HCT116 (cell line): ENCODE data around the gene TAMALIN. TPM values are rescaled to one million over a fixed set of nuclear protein-coding genes. Genes with fewer than 3 reads are reported as not detected.
A peak's percentile ranks its signal among the peaks of the same experiment; 100 is the strongest.

Experiments used
- ATAC-seq: fragments of 200-7000 bp; cut with Tn5 transposase; 2 replicates; pipeline ENCODE4 v1.9.1; 2020; ENCODE audit warnings: mild to moderate bottlenecking, moderate library complexity
- BruUV-seq: library from RNA; stranded (reverse); fragments of 400-500 nt; replicated peaks from 2 replicates; lab custom pipeline; 2021; lab: Mats Ljungman, UMichigan
- CTCF ChIA-PET: fragments of 300-600 bp; sonication (Branson Sonifier 250); formaldehyde crosslinking; loops from one replicate; lab custom pipeline; 2021; ENCODE audit warnings: antibody characterized with exemption; lab: Charles Lee
- POLR2A ChIA-PET: fragments of 300-600, 350-600 bp; sonication (Branson Sonifier 250); formaldehyde crosslinking; loops from one replicate; lab custom pipeline; 2021; ENCODE audit warnings: antibody characterized with exemption; lab: Charles Lee
- RAD21 ChIA-PET, 2 experiments: fragments of 300-600 bp; sonication (Branson Sonifier 250); formaldehyde crosslinking; loops; one replicate each; lab custom pipeline; 2023; ENCODE audit warnings: low total read pairs in 2 of 2; ENCODE audit not compliant: uncharacterized antibody in 2 of 2, unreplicated experiment in 2 of 2, low non-redundant PET in 1 of 2; lab: Charles Lee
- DNase-seq: peaks from one replicate; pipeline ENCODE4 v3.0.0-alpha.2; 2010; ENCODE audit warnings: low read depth, low spot score
- H2AFZ ChIP-seq: fragments of 200-600 bp; shearing (Covaris generic), sonication (generic); 2 replicates; pipeline ENCODE4 v1.6.1; 2017; ENCODE audit warnings: low read depth, mixed run types, mixed read lengths, antibody characterized with exemption, low read length; ENCODE audit not compliant: poor library complexity, severe bottlenecking
- H3K27ac ChIP-seq: 2 replicates; pipeline ENCODE4 v1.5.1; 2012; ENCODE audit warnings: low read depth, low read length
- H3K27me3 ChIP-seq: fragments of 200-600 bp; sonication (generic); 2 replicates; pipeline ENCODE4 v1.6.1; 2016; ENCODE audit warnings: mixed run types, low read length, mixed read lengths; ENCODE audit not compliant: insufficient read depth
- H3K36me3 ChIP-seq, 2 experiments: fragments of 200-500 bp in 1 of 2; fragments of 200-600 bp in 1 of 2; sonication (Bioruptor generic) in 1 of 2; sonication (generic) in 1 of 2; 2 replicates each; pipeline versions ENCODE4 v1.5.1 to v1.6.1; 2014 to 2016; ENCODE audit warnings: low read length in 2 of 2, inconsistent platforms in 1 of 2, mixed read lengths in 1 of 2, mixed run types in 1 of 2; ENCODE audit not compliant: insufficient read depth in 2 of 2, control insufficient read depth in 1 of 2
- H3K4me1 ChIP-seq, 2 experiments: fragments of 200-600 bp in 1 of 2; sonication (generic) in 1 of 2; 2 replicates each; pipeline versions ENCODE4 v1.5.1 to v1.6.1; 2012 to 2017; ENCODE audit warnings: low read length in 2 of 2, inconsistent platforms in 1 of 2, mild to moderate bottlenecking in 1 of 2, mixed read lengths in 1 of 2, mixed run types in 1 of 2, moderate library complexity in 1 of 2; ENCODE audit not compliant: insufficient read depth in 2 of 2, control insufficient read depth in 1 of 2
- H3K4me2 ChIP-seq: fragments of 200-600 bp; sonication (generic); 2 replicates; pipeline ENCODE4 v1.6.1; 2017; ENCODE audit warnings: mixed run types, low read length, mixed read lengths
- H3K4me3 ChIP-seq, 2 experiments: fragments of 200-600 bp in 1 of 2; sonication (generic) in 1 of 2; replicated peaks in 1 of 2; 2 replicates each; pipeline ENCODE4 v1.5.1; 2011 to 2016; ENCODE audit warnings: low read length in 2 of 2, control low read depth in 1 of 2, low read depth in 1 of 2, mild to moderate bottlenecking in 1 of 2, mixed read lengths in 1 of 2, mixed run types in 1 of 2
- H3K79me2 ChIP-seq: fragments of 200-600 bp; sonication (generic); 2 replicates; pipeline ENCODE4 v1.6.1; 2017; ENCODE audit warnings: mild to moderate bottlenecking, mixed run types, low read length, moderate library complexity, mixed read lengths; ENCODE audit not compliant: insufficient read depth
- H3K9ac ChIP-seq: fragments of 200-600 bp; sonication (generic); 2 replicates; pipeline ENCODE4 v1.6.1; 2016; ENCODE audit warnings: low read length, mixed read lengths
- H3K9me2 ChIP-seq: fragments of 200-600 bp; sonication (generic), shearing (Covaris generic); 2 replicates; pipeline ENCODE4 v1.6.1; 2017; ENCODE audit warnings: mixed run types, mild to moderate bottlenecking, moderate library complexity; ENCODE audit not compliant: insufficient read depth
- H3K9me3 ChIP-seq, 2 experiments: fragments of 200-500 bp in 1 of 2; fragments of 200-600 bp in 1 of 2; sonication (Bioruptor generic) in 1 of 2; sonication (generic) in 1 of 2; 2 replicates each; pipeline ENCODE4 v1.6.1; 2014 to 2017; ENCODE audit warnings: low read length in 2 of 2, mixed read lengths in 2 of 2, inconsistent platforms in 1 of 2, low read depth in 1 of 2, mild to moderate bottlenecking in 1 of 2, mixed run types in 1 of 2, moderate library complexity in 1 of 2; ENCODE audit not compliant: control insufficient read depth in 1 of 2, insufficient read depth in 1 of 2
- H4K20me1 ChIP-seq: fragments of 200-600 bp; sonication (generic), shearing (Covaris generic); 2 replicates; pipeline ENCODE4 v1.6.1; 2017; ENCODE audit warnings: mixed run types, mild to moderate bottlenecking, moderate library complexity; ENCODE audit not compliant: insufficient read depth
- EGR1 ChIP-seq: IDR thresholded peaks from 2 replicates; pipeline ENCODE4 v1.6.1; 2012; ENCODE audit warnings: low read depth
- SRF ChIP-seq: IDR thresholded peaks from 2 replicates; pipeline ENCODE4 v1.6.1; 2012; ENCODE audit warnings: low read depth
- ZFX ChIP-seq: fragments of 450-650 bp; IDR thresholded peaks from 2 replicates; pipeline ENCODE4 v1.6.1; 2017
- intact Hi-C: fragments of 100-400 bp; cut with micrococcal nuclease; formaldehyde crosslinking; loops from 2 replicates; pipeline ENCODE4 v1.10.0; 2022
- total RNA-seq: library from RNA; stranded (reverse); gene quantifications from one replicate; pipeline ENCODE4 v1.2.1, GENCODE V29; 2021; ENCODE audit not compliant: unreplicated experiment
- TF ChIP-seq, protein P1 (sequence below), 3 experiments: fragments of 200-600 bp in 1 of 3; sonication (generic) in 1 of 3; IDR thresholded peaks in 2 of 3; conservative IDR thresholded peaks in 1 of 3; 2 replicates each; pipeline ENCODE4 v1.5.1; 2012 to 2017; ENCODE audit warnings: low read depth in 2 of 3, low read length in 2 of 3, antibody characterized with exemption in 1 of 3, borderline replicate concordance in 1 of 3, control low read depth in 1 of 3, mild to moderate bottlenecking in 1 of 3, mixed read lengths in 1 of 3, mixed run types in 1 of 3, moderate library complexity in 1 of 3; ENCODE audit not compliant: insufficient read depth in 1 of 3
- TF ChIP-seq, protein P2 (sequence below): IDR thresholded peaks from 2 replicates; pipeline ENCODE4 v1.6.1; 2011; ENCODE audit warnings: mild to moderate bottlenecking, low read length, moderate library complexity; ENCODE audit not compliant: insufficient replicate concordance; ENCODE audit errors: extremely low read depth

The TAMALIN gene
- total RNA-seq, 1 experiment from 2014 or later, result 1.1 TPM

DNA sequence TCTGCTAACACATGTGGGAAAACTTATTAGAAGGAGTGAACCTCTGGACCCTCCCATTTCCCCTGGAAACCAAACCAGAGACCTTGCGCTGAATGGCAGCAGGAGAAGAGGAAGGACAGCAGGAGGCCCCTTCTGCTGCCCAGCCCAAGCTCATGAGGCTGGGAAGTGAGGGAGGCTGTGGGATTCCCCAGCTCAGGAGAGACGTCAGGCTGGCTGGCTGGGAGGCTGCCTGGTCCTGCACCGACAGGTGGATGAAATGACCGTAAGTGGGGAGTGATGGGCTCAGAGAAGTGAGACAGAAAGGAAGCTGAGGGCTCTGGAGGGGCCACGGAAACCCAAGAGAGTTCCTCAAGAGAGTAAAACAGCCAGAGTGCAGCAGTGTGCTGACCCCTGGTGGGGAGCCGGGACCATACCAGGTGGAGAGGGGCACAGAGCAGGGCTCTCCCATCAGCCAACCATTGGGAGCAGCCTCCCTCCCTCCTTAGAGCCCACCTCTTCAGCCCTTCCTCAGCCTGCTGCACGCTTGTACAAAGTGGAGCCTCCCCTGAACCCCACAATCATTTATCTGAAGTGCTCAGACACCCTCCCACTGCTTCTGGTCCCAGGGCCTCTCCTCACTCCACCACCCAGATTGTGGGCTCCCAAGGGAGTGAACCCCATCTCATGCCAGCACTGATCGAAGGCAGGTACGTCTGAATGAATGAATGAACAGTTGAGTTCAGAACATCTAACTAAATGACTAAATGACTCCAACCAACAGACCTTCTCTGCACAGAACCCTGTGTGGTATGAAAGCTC lies 14.0 kb downstream of the TAMALIN start:
- H4K20me1 ChIP-seq, result no peaks in the 10 kb centered on the region
- no peaks in the 10 kb centered on the region for H3K27me3 ChIP-seq
- no peak overlapping the region for H3K27ac ChIP-seq
- H3K4me2 ChIP-seq, result 0 out of 2 replicates have a peak overlapping the region, but pooled peaks have one; percentile 14
- no peak overlapping the region for H2AFZ ChIP-seq
- no peak overlapping the region for H3K9ac ChIP-seq
- no peaks in the 10 kb centered on the region for H3K9me3 ChIP-seq
- DNase-seq (no peak), ATAC-seq (peak; percentile 27)
- POLR2A ChIA-PET, result no interaction called here
- intact Hi-C loops, result loop anchor here (1.0 to 5.0 kb wide), 2 partner anchors 27 to 128 kb away; no protein-coding TSS in a partner anchor
- no peaks in the 10 kb centered on the region for H3K79me2 ChIP-seq
- H3K4me1 ChIP-seq, result peaks cover 14 to 51% of the 10 kb centered on the region in 2 experiments
- BruUV-seq, result no TSS peak
- RAD21 ChIA-PET, result interaction anchor here (0.8 to 3.0 kb wide), 3 partner anchors 16 to 17 kb away, joined by 3 to 21 read pairs (median 5); no protein-coding TSS in a partner anchor
- CTCF ChIA-PET, result interaction anchor here (0.8 to 7.9 kb wide), 12 partner anchors 9 to 626 kb away, joined by 3 to 137 read pairs (median 4); partner anchors contain the start of gene TAMALIN
- no peaks in the 10 kb centered on the region for H3K36me3 ChIP-seq
- H3K4me3 ChIP-seq, result no peak overlapping the region
- H3K9me2 ChIP-seq, result no peaks in the 10 kb centered on the region
- TF ChIP-seq, protein P1, sequence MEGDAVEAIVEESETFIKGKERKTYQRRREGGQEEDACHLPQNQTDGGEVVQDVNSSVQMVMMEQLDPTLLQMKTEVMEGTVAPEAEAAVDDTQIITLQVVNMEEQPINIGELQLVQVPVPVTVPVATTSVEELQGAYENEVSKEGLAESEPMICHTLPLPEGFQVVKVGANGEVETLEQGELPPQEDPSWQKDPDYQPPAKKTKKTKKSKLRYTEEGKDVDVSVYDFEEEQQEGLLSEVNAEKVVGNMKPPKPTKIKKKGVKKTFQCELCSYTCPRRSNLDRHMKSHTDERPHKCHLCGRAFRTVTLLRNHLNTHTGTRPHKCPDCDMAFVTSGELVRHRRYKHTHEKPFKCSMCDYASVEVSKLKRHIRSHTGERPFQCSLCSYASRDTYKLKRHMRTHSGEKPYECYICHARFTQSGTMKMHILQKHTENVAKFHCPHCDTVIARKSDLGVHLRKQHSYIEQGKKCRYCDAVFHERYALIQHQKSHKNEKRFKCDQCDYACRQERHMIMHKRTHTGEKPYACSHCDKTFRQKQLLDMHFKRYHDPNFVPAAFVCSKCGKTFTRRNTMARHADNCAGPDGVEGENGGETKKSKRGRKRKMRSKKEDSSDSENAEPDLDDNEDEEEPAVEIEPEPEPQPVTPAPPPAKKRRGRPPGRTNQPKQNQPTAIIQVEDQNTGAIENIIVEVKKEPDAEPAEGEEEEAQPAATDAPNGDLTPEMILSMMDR (IDR thresholded peaks at IDR 0.05 in 2 of 3, conservative IDR thresholded peaks at IDR 0.05 in 1 of 3; ENCODE audit: borderline replicate concordance in 1 of 3, insufficient read depth in 1 of 3, low read depth in 2 of 3, low read length in 2 of 3), result peak in 2 of 3 experiments; percentile 72 to 84; a peak in 4 of 6 replicates
- TF ChIP-seq, protein P2, sequence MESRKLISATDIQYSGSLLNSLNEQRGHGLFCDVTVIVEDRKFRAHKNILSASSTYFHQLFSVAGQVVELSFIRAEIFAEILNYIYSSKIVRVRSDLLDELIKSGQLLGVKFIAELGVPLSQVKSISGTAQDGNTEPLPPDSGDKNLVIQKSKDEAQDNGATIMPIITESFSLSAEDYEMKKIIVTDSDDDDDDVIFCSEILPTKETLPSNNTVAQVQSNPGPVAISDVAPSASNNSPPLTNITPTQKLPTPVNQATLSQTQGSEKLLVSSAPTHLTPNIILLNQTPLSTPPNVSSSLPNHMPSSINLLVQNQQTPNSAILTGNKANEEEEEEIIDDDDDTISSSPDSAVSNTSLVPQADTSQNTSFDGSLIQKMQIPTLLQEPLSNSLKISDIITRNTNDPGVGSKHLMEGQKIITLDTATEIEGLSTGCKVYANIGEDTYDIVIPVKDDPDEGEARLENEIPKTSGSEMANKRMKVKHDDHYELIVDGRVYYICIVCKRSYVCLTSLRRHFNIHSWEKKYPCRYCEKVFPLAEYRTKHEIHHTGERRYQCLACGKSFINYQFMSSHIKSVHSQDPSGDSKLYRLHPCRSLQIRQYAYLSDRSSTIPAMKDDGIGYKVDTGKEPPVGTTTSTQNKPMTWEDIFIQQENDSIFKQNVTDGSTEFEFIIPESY, result no peak
- TF ChIP-seq ZFX (no peak), EGR1 (no peak), SRF (no peak)
